ENCODE data around the gene FOS.
"Not testable (repeated sequence)": the region's sequence is repeated elsewhere in the genome, so short reads cannot be mapped to it uniquely, and the experiment has no call there.

The FOS gene

GRCh38 chr14:75295491-75296345 is 17.1 kb downstream of the FOS start:
- peak; percentile 89 for DNase-seq

- no peak for DNase-seq
These were observed 18.9 kb downstream of the FOS start for GRCh38 chr14:75297411-75298040.

DNA sequence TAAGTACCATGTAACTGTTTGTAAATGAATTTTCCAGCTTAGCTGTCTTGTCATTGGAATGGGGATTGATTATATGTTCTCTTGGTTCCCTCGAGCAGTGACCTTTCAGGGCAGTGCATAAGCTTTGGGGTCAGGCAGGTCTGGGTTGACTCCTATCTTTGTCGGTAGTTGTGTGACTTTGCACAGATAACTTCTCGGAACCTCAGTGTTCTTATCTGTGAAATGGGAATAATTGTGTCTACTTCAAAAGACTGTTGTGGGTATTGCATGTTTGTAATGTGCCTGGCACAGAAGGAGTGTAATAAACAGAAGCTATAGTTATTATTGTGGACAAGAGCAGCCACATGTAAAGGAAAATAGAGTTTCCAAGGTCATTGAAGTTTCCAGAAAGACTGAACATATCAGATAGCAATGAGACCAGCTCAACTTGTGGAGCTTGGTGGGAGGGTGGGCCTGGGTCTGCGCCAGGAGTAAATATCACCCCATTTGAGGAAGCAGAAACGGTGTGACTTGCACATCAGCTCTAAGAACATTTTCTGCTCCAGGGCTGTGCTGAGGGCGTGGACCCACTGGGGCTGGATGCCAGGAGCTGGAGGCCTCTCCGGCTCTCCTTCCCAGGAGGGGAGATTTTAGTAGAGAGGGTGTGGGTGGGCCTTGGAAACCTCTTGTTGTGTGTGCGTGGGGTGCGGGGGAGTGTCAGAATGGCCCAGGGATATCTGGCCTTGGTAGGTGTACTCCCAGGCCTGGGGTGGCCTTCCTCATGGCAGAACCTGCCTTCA is 19.7 kb downstream of the FOS start:
- no peak for DNase-seq

DNA sequence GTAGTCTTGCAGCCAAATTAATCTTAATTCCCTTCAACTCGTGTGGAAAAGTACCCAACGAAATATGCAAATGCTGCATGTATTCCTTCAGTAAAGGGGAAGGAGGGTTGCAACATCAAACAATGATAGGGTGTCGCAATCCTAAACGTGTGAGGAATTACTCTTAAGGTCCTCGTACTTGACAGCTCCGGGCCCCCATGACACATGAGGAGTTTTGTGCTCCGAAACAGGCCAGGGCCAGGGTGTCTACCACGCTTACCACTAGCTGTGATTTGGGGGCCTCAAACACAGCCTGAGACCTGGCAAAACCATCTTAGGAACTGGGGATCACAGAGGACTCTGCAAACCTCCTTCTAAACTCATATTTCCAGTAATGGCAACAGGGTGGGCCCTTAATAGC is 20.4 kb downstream of the FOS start:
- DNase-seq = no peak

GRCh38 chr14:75299576-75299975 is 20.9 kb downstream of the FOS start:
- no peak for DNase-seq

DNA sequence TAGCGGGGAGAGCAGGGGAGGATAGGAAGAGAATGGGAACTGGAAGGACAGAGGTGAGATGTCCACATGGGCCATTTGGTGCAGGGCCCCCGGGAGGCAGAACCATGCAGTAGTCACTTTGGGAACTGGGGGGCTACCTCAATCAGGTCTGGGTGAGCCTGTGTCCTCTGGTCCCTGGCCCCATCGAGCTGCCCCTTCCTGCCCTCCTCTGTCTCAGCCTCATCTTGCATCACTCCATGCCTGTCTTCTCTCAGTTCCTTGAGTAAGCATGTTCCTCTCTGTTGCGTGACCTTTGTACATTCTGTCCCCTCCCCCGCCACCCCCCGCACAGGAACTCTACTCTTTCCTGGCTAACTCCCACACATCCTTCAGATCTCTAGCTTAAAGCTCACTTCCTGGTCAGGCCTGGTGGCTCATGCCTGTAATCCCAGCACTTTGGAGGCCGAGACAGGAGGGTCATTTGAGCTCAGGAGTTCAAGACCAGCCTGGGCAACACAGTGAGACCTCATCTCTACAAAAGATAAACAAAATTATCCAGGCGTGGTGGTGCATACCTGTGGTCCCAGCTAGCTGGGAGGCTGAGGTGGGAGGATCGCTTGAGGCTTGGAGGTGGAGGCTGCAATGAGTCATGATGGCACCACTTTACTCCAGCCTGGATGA is 23.2 kb downstream of the FOS start:
- peak; percentile 64 for DNase-seq

DNA sequence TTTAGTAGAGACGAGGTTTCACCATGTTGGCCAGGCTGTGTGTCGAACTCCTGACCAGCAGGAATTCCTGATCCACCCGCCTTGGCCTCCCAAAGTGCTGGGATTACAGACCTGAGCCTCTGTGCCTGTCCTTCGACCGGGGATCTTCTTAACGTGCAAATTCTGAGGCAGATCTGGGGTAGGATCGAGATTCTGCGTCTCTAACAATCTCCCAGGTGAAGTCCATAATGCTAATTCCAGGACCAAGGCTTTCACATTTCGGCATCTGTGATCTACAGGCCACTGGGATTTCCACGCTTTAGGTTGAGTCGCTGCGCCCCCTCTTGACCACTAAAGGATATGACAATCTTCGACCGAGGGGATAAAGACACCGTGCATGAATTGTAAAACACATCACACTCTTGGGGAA is 24.8 kb downstream of the FOS start:
- DNase-seq = peak; percentile 77

DNA sequence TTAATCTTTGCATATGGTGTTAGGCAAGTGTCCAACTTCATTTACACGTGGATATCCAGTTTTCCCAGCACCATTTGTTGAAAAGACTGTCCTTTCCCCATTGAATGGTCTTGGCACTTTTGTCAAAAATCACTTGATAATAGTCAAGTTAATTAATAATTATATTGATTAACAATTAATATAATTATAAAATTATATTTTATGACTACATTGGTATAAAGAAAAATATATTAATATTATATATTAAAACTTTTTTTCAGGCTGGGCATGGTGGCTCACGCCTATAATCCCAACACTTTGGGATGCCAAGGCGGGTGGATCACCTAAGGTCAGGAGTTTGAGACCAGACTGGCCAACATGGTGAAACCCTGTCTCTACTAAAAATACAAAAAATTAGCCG is 27.8 kb downstream of the FOS start:
- not testable (repeated sequence) for DNase-seq

DNA sequence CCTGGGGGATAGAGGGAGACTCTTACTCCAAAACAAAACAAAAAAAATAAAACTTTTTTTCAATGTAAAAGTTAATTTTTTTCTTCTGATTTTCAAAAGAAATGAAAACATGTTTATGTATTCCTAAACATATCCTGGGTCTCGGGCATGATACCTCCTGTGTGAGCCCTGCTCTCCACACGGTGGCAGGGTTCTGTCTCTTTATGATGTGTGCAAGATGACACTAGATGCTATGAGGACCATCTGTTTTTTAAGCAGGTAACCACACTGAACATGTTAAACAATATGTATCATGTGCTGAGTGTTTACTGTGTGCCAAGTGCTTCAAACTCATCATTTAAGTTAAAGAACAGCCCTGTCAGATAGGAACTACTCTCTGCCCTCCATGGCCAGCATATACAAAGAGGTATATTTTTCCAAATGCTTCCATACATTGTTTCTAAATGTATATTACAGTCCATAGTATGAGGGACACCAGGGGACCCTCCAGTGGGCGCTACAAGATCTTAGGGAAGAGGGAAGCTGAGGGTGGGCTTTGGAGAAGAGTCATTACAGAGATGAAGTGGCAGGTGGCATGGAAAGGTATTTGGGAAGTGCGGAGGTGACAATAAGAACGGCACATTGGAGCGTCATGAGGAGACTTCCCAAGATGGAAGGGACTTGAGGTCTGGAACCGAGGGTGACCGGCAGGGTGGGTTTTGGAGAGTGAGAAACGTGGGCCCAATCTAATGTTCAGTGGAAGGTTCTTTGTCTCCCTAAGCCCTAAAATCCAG is 28.5 kb downstream of the FOS start:
- DNase-seq = no peak

- peak; percentile 91 for DNase-seq
These were observed 29.2 kb downstream of the FOS start for GRCh38 chr14:75307700-75308379.

- DNase-seq = not testable (repeated sequence)
These were observed 30.4 kb downstream of the FOS start for GRCh38 chr14:75308991-75309390.

- DNase-seq = not testable (repeated sequence)
These were observed 30.9 kb downstream of the FOS start for GRCh38 chr14:75309561-75309960.

- peak; percentile 96 for DNase-seq
These were observed 31.9 kb downstream of the FOS start for GRCh38 chr14:75310295-75311111.

DNA sequence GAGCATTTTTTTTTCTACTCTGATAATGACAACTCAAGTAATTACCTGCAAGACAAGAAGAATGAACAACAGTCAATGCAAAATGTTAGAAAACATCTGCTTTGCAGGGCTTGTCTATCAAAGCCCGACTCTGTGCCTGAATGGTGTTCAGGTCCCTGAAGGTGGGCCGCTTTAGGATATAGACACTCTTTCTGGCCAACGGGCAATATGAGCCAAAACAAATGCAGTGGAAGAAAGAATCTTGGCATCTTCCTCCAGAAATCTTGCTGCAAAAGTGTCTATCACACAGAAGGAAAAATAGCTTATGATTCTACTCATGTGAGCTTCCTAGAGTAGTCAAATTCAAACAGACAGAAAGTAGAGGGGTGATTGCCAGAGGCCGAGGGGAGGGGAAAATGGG is 32.7 kb downstream of the FOS start:
- DNase-seq = peak; percentile 63

GRCh38 chr14:75312341-75312740 is 33.7 kb downstream of the FOS start:
- no peak for DNase-seq

- DNase-seq = no peak
These were observed 34.7 kb downstream of the FOS start for GRCh38 chr14:75313294-75313693.

DNA sequence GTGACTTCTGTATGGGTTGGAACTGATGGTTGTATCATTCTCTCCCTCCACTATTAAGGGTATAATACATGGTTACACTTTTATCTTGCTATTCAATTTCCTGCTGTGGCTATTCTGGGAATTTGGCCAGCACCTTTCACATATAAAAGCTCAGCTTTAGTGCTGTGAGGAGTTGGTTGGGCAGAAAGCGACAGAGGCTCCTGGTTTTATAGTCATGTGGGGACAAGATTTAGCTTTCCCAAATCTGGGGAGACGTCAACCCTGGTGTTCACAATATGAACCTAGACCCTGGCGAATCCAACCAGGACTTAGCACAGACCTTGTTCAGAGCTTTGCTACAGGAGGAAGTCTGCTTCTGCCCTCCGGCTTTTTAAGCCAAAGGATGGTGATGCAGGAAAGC is 36.5 kb downstream of the FOS start:
- peak; percentile 54 for DNase-seq

DNA sequence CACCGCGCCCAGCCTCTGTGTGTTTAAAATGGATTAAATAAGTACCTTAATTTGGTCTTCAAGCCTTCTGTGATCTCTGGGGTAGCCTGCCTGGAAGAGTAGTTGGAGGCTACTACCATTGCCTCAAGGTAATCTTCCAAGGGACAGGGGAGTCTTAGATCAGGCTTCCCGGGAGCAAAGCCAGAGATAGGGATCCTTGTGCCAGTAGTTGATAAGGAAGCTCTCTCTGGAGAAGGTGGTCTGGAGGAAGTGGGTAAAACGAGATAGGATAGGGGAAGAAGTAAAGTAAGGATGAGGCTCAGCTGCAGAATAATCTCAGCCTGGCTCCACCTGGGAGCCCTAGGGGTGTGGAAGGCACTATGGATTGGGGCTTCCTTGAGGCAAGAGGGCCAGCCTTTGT is 38.5 kb downstream of the FOS start:
- no peak for DNase-seq

- no peak for DNase-seq
These were observed 39.7 kb downstream of the FOS start for GRCh38 chr14:75318353-75318752.

- DNase-seq = no peak
These were observed 40.4 kb downstream of the FOS start for GRCh38 chr14:75319021-75319420.

GRCh38 chr14:75320196-75320595 is 41.6 kb downstream of the FOS start:
- no peak for DNase-seq
